Mesothelial cell of epicardium (in vitro differentiated cells): ENCODE results near the gene MOCS3. TPM values are rescaled to one million over a fixed set of nuclear protein-coding genes. Genes with fewer than 3 reads are reported as not detected.

Experiments used
- DNase-seq, 2 experiments: peaks; one replicate each; pipeline ENCODE4 v3.0.0; 2021; ENCODE audit warnings: low spot score in 2 of 2; ENCODE audit not compliant: unreplicated experiment in 2 of 2
- H3K27ac Mint-ChIP-seq: 2 replicates; pipeline ENCODE4 v1.8.0; 2021; ENCODE audit warnings: mixed read lengths
- H3K27me3 Mint-ChIP-seq: 2 replicates; pipeline ENCODE4 v1.8.0; 2021; ENCODE audit warnings: low read depth, mixed read lengths
- H3K36me3 Mint-ChIP-seq: 2 replicates; pipeline ENCODE4 v1.8.0; 2021; ENCODE audit warnings: mixed read lengths
- H3K4me1 Mint-ChIP-seq: 2 replicates; pipeline ENCODE4 v1.8.0; 2021; ENCODE audit warnings: mixed read lengths
- H3K4me3 Mint-ChIP-seq: 2 replicates; pipeline ENCODE4 v1.8.0; 2021; ENCODE audit warnings: mild to moderate bottlenecking, moderate library complexity, mixed read lengths
- H3K9me3 Mint-ChIP-seq: 2 replicates; pipeline ENCODE4 v1.8.0; 2021; ENCODE audit warnings: mixed read lengths
- total RNA-seq: library from RNA; stranded (reverse); gene quantifications from 3 replicates; pipeline ENCODE4 v1.2.1, GENCODE V29; 2021
- TF ChIP-seq, protein P1 (sequence below): fragments of 200-600 bp; sonication (generic); IDR thresholded peaks from one replicate; pipeline ENCODE4 v1.5.0; 2021; ENCODE audit warnings: antibody characterized with exemption; ENCODE audit not compliant: unreplicated experiment

Gene MOCS3, protein sequence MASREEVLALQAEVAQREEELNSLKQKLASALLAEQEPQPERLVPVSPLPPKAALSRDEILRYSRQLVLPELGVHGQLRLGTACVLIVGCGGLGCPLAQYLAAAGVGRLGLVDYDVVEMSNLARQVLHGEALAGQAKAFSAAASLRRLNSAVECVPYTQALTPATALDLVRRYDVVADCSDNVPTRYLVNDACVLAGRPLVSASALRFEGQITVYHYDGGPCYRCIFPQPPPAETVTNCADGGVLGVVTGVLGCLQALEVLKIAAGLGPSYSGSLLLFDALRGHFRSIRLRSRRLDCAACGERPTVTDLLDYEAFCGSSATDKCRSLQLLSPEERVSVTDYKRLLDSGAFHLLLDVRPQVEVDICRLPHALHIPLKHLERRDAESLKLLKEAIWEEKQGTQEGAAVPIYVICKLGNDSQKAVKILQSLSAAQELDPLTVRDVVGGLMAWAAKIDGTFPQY
- 5.4 to 5.7 TPM (median 5.7 TPM) in 3 replicates for total RNA-seq

DNA sequence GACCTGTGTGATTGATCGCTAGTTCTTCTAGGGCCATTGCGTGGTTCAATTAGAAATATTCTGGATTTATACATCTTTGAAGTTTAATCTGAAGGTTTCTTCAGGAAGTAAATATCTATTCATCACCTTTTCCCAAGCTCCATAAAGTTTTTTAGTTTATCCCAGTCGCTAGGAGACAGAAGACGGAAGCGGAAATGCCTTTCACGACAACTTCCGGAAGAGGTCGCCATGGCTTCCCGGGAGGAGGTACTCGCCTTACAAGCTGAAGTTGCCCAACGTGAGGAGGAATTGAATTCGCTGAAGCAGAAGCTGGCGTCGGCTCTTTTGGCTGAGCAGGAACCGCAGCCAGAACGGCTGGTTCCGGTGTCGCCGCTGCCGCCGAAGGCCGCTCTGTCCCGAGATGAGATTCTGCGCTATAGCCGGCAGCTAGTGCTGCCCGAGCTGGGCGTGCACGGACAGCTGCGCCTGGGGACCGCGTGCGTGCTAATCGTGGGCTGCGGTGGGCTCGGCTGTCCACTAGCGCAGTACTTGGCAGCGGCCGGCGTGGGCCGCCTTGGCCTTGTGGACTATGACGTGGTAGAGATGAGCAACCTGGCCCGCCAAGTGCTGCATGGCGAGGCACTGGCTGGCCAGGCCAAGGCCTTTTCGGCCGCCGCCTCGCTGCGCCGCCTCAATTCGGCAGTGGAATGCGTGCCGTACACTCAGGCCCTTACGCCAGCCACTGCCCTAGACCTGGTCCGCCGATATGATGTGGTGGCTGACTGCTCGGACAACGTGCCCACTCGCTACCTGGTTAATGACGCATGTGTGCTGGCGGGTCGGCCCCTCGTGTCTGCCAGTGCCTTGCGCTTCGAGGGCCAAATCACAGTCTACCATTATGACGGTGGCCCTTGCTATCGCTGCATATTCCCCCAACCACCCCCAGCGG is at the start of gene MOCS3:
MOCS3 (plus strand) TSS at position 204 of the 928 bp plus-strand sequence; CDS start at position 229, 25 bp downstream.
- Mint-ChIP-seq H3K27ac (peak within 1 kb of the TSS; percentile 100), H3K27me3 (no peaks in the 10 kb centered on the region), H3K4me3 (peak within 1 kb of the TSS; percentile 97), H3K9me3 (peaks cover 8% of the 10 kb centered on the region), H3K4me1 (peaks cover 40% of the 10 kb centered on the region), H3K36me3 (peaks cover 19% of the 10 kb centered on the region)
- DNase-seq: peak in 1 of 2 experiments; percentile 64
- TF ChIP-seq, protein P1, sequence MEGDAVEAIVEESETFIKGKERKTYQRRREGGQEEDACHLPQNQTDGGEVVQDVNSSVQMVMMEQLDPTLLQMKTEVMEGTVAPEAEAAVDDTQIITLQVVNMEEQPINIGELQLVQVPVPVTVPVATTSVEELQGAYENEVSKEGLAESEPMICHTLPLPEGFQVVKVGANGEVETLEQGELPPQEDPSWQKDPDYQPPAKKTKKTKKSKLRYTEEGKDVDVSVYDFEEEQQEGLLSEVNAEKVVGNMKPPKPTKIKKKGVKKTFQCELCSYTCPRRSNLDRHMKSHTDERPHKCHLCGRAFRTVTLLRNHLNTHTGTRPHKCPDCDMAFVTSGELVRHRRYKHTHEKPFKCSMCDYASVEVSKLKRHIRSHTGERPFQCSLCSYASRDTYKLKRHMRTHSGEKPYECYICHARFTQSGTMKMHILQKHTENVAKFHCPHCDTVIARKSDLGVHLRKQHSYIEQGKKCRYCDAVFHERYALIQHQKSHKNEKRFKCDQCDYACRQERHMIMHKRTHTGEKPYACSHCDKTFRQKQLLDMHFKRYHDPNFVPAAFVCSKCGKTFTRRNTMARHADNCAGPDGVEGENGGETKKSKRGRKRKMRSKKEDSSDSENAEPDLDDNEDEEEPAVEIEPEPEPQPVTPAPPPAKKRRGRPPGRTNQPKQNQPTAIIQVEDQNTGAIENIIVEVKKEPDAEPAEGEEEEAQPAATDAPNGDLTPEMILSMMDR: peak; percentile 37

DNA sequence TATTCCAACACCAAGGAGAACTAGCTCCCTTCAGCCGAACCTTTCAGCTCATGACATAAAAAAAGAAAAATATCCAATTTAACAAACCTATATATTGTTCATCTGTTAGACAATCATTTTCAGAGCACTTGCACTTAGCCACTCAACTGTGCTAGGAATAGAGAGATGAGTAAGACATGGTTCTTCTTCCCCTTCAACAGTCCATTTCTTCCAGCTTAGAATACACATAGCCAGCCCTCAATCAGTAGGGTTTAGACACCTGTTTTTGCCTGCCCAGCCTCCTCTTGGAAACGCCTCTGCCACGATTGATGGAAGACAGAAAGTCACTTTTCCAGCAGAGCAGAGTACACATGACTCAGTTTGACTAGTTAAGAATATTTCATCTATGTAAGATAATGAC is 49.2 kb upstream of the MOCS3 start:
- TF ChIP-seq, protein P1: no peak
- no peaks in the 10 kb centered on the region for H3K27me3 Mint-ChIP-seq
- H3K4me1 Mint-ChIP-seq: peaks cover 45% of the 10 kb centered on the region
- H3K36me3 Mint-ChIP-seq: peaks cover 6% of the 10 kb centered on the region
- no peak overlapping the region for H3K4me3 Mint-ChIP-seq
- no peak for DNase-seq
- H3K9me3 Mint-ChIP-seq: no peaks in the 10 kb centered on the region
- peak overlapping the region; percentile 44 for H3K27ac Mint-ChIP-seq

DNA sequence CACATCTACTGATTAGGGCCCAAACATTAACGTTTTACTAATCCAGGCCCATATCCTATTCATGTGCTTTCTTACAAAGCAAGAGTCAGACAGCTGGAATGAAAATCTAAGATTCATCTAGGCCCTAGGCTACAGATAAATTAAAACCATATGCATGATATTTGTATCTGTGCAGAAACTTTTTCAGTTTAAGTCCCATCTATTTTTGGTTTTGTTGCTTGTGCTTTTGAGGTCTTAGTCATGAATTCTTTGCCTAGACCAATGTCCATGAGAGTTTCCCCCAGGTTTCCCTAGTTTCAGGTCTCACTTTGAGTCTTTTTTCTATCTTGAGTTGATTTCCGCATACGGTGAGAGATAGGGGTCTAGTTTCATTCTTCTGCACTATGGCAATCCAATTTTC is 47.6 kb upstream of the MOCS3 start:
- H3K27ac Mint-ChIP-seq: peak overlapping the region; percentile 74
- H3K27me3 Mint-ChIP-seq: no peaks in the 10 kb centered on the region
- no peak overlapping the region for H3K4me3 Mint-ChIP-seq
- TF ChIP-seq, protein P1: no peak
- H3K9me3 Mint-ChIP-seq: no peaks in the 10 kb centered on the region
- peaks cover 6% of the 10 kb centered on the region for H3K36me3 Mint-ChIP-seq
- H3K4me1 Mint-ChIP-seq: peaks cover 52% of the 10 kb centered on the region
- DNase-seq: no peak

DNA sequence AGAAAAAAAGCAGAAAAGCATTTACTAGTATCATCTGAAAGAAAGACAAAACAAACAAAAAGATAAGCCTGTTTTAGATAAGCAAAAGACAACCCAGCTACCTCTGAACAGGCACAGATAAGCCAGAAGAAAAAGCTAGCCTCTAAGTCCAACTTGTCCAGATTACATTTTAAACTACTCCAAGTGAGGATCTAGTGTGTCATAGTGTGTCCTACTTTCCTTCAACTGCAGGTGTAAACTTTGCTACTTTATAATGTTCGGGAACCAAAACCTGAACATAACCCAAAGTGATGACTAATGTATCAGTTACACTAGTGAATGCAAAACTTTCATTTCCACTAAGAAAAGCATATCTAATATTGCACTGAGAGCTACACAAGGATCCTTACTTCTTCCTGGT is 46.9 kb upstream of the MOCS3 start:
- Mint-ChIP-seq H3K27me3 (no peaks in the 10 kb centered on the region), H3K4me3 (no peak overlapping the region), H3K27ac (peak overlapping the region; percentile 74)

More for the DNA sequence above, 46.9 kb upstream of the MOCS3 start:
- peaks cover 55% of the 10 kb centered on the region for H3K4me1 Mint-ChIP-seq
- H3K36me3 Mint-ChIP-seq: peaks cover 6% of the 10 kb centered on the region
- no peaks in the 10 kb centered on the region for H3K9me3 Mint-ChIP-seq
- TF ChIP-seq, protein P1: no peak
- DNase-seq: no peak
